Measurements from ENCODE around the gene GUCA1A.

The GUCA1A gene

DNA sequence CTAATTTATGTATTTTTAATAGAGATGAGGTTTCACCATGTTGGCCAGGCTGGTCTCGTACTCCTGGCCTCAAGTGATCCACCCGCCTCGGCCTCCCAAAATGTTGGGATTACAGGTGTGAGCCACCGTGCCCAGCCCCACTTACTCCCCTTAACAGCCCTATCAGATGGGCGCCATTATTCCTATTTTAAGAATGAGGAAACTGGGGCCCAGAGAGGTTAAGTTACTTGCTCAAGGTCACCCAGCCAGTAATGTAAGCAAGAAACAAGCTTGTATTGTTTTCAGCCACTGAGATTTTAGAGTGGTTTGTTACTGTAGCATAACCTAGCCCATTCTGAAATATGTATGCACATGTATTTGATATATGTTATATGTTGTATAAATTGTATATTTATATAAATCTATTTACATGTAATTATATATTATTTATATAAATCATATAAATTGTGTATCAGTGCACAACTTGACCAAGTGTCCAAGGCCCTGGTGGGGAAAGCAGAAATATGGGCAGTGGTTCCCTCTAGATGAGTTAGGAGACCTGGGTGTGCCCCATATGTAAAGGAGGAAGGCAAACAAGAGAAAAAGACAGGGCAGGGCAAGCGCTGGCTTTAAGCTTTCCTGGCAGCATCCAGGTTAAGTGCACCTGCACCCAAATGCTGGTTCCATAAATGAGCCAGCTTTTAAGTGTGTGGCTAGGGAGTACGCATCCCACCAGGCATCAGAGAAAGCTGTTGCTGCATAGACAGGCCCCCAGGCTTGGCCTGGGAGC is 1.2 kb upstream of the GUCA1A start:
- no peak for DNase-seq (ENCODE audit: low spot score)
- in situ Hi-C loops (cut with MboI; ENCODE audit: low sequenced_read_pairs, unreplicated experiment): no loop called here
- TF ChIP-seq, protein P1, sequence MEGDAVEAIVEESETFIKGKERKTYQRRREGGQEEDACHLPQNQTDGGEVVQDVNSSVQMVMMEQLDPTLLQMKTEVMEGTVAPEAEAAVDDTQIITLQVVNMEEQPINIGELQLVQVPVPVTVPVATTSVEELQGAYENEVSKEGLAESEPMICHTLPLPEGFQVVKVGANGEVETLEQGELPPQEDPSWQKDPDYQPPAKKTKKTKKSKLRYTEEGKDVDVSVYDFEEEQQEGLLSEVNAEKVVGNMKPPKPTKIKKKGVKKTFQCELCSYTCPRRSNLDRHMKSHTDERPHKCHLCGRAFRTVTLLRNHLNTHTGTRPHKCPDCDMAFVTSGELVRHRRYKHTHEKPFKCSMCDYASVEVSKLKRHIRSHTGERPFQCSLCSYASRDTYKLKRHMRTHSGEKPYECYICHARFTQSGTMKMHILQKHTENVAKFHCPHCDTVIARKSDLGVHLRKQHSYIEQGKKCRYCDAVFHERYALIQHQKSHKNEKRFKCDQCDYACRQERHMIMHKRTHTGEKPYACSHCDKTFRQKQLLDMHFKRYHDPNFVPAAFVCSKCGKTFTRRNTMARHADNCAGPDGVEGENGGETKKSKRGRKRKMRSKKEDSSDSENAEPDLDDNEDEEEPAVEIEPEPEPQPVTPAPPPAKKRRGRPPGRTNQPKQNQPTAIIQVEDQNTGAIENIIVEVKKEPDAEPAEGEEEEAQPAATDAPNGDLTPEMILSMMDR (IDR thresholded peaks at IDR 0.05; ENCODE audit: borderline replicate concordance, control extremely low read depth, extremely low read depth, insufficient read depth, missing control alignments): no peak

DNA sequence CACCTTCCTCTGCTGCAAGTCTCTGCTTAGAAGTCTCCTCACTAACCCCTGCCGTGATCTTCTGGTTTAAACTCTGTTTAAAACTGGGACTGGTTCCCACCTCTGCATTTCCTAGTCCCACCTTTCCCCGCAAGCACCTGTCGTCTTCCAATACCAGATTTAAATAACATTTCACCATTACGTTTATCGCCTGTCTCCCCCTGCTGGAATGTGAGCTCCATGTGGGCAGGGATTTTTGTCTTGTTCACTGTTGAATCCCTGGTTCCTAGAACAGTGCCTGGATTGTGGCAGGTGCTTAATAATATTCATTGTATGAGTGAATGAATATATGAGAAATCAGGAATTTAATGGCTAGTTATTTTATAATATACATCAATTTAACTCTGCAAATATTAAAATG is 2.7 kb downstream of the GUCA1A start:
- TF ChIP-seq, protein P1 (IDR thresholded peaks at IDR 0.05; ENCODE audit: borderline replicate concordance, control extremely low read depth, extremely low read depth, insufficient read depth, missing control alignments): no peak
- in situ Hi-C loops (cut with MboI; ENCODE audit: low sequenced_read_pairs, unreplicated experiment): no loop called here
- no peak for DNase-seq (ENCODE audit: low spot score)

DNA sequence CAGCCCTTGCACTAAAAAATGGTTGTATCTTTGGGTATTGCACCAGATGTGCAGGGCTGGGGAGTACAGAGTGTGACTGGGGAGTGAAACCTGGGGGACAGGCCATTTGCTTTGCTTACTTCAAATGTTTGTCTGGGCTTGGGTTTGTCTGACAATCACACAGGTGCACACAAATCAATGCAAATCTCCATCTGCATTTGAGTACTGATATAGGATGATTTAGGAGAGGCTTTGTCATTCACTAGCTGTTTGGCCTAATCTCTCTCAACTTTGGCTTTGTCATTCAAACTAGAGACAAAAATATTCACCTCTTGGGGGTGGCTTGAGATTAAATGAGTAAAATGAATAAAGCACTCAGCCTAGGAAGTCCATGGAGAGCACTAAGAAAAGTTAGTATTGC is 3.8 kb downstream of the GUCA1A start:
- no peak for DNase-seq (ENCODE audit: low spot score)
- TF ChIP-seq, protein P1 (IDR thresholded peaks at IDR 0.05; ENCODE audit: borderline replicate concordance, control extremely low read depth, extremely low read depth, insufficient read depth, missing control alignments): no peak
- in situ Hi-C loops (cut with MboI; ENCODE audit: low sequenced_read_pairs, unreplicated experiment): no loop called here

DNA sequence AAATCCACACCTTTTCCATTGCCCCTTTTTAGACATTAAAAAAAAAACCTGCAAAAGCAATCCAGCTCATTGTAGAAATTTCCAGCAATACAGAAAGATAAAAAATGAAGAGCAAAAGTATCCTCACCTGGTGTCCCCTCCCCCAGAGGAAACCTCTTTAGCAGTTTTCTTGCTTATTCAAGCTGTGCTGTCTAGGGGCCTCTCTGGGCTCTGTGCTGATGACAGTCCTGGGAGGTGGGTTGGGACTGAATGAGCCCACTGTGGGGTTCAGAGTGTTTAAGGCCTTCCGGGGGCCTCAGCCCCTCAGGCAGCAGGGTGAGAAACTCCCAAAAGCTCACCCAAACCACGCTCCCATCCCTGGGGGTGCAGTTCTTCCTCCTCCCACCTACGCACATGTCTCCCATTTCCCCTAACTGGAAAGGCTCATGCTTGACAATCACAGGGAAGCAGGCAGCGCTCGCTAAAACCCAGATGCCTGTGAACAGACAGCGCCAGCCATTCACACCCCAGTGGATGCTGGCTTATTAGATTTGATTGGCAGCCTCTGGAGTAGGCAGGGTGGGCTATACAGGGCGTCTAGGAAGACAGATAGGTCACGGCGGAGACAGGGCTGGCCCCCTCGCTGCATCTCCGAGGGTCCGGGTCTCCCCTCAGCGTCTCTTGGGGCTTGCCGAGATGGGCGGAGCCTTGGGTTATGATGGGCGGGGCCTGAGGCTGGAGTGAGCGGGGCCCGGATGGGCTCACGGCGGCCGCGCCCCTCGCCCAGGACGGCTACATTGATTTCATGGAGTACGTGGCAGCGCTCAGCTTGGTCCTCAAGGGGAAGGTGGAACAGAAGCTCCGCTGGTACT is 4.6 kb downstream of the GUCA1A start:
- in situ Hi-C loops (cut with MboI; ENCODE audit: low sequenced_read_pairs, unreplicated experiment): no loop called here
- no peak for DNase-seq (ENCODE audit: low spot score)
- TF ChIP-seq, protein P1 (IDR thresholded peaks at IDR 0.05; ENCODE audit: borderline replicate concordance, control extremely low read depth, extremely low read depth, insufficient read depth, missing control alignments): no peak

DNA sequence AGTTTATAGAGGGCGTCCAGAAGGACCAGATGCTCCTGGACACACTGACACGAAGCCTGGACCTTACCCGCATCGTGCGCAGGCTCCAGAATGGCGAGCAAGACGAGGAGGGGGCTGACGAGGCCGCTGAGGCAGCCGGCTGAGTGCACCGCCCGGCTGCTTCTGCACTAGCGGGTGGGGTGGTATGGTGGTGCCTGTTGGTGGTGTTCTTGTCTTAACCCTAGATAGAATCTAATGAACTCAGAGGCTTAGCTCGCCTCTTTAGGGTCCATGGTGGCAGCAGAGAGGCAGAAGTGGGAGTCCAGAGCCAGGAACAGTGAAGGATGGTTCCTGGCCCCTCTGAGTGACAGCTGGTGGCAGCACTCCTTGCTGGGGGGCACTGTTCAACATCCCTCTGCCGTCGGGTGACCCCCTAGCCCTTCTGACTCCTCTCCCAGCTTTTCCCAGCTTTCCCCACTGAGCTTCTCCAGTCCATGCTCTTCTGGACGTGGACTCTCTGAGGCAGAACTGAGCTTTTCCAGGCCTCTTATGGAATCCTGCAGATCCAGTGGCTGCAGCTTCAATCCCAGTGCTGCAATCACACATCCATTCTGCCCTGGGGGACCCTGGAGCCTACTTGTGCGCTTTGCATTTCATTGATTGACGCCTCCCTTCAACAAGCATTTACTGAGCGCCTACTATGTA is 6.2 kb downstream of the GUCA1A start:
- TF ChIP-seq, protein P1 (IDR thresholded peaks at IDR 0.05; ENCODE audit: borderline replicate concordance, control extremely low read depth, extremely low read depth, insufficient read depth, missing control alignments): no peak
- DNase-seq (ENCODE audit: low spot score): no peak
- in situ Hi-C loops (cut with MboI; ENCODE audit: low sequenced_read_pairs, unreplicated experiment): no loop called here

DNA sequence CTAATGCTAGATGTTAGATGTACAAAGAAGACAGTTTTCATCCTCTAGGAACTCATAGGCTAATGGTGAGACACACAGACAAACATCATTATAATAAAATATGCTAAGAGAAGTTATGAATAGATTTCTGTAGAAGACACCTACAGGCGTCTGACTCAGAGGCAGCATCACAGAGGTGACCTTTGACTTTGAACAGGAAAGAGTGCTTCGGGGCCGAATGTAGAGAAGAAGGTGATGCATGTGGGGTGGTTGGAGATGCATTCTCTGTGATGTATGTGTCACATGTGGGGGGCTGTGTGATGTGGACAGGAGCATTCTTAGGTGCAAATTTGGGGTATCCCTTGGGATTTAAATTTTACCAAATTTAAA is 6.8 kb downstream of the GUCA1A start:
- DNase-seq (ENCODE audit: low spot score): no peak
- TF ChIP-seq, protein P1 (IDR thresholded peaks at IDR 0.05; ENCODE audit: borderline replicate concordance, control extremely low read depth, extremely low read depth, insufficient read depth, missing control alignments): no peak
- in situ Hi-C loops (cut with MboI; ENCODE audit: low sequenced_read_pairs, unreplicated experiment): no loop called here
